CD4-positive, alpha-beta T cell treated with Interleukin-17A for 1 hour (primary cell): Measurements from ENCODE around the gene OGDH.
"Not testable (repeated sequence)": the region's sequence is repeated elsewhere in the genome, so short reads cannot be mapped to it uniquely, and the experiment has no call there.

ENCODE experiments used
- DNase-seq: peaks from one replicate; pipeline ENCODE4 v3.0.0-alpha.2; 2020

OGDH gene

GRCh38 chr7:44711528-44711927 is 105.1 kb downstream of the OGDH start:
- DNase-seq, result no peak

- peak; percentile 5 for DNase-seq
These were observed 105.6 kb downstream of the OGDH start for GRCh38 chr7:44712012-44712411.

GRCh38 chr7:44713141-44713540 is 106.7 kb downstream of the OGDH start:
- DNase-seq, result no peak

GRCh38 chr7:44713680-44714335 is 107.4 kb downstream of the OGDH start:
- no peak for DNase-seq

GRCh38 chr7:44716205-44716604 is 109.8 kb downstream of the OGDH start:
- no peak for DNase-seq

GRCh38 chr7:44720301-44720700 is 113.9 kb downstream of the OGDH start:
- DNase-seq, result no peak

GRCh38 chr7:44724276-44724675 is 117.8 kb downstream of the OGDH start:
- no peak for DNase-seq

GRCh38 chr7:44726250-44726649 is 119.8 kb downstream of the OGDH start:
- not testable (repeated sequence) for DNase-seq

GRCh38 chr7:44727158-44727936 is 120.9 kb downstream of the OGDH start:
- no peak for DNase-seq

- no peak for DNase-seq
These were observed 121.5 kb downstream of the OGDH start for GRCh38 chr7:44727937-44728262.

GRCh38 chr7:44729949-44730590 is 123.6 kb downstream of the OGDH start:
- no peak for DNase-seq

- not testable (repeated sequence) for DNase-seq
These were observed 126.5 kb downstream of the OGDH start for GRCh38 chr7:44732971-44733370.

- no peak for DNase-seq
These were observed 127.5 kb downstream of the OGDH start for GRCh38 chr7:44733708-44734481.

- DNase-seq, result peak; percentile 63
These were observed 129.2 kb downstream of the OGDH start for GRCh38 chr7:44735403-44736165.

- DNase-seq, result no peak
These were observed 130.5 kb downstream of the OGDH start for GRCh38 chr7:44736896-44737295.

GRCh38 chr7:44738051-44738723 is 131.8 kb downstream of the OGDH start:
- no peak for DNase-seq

GRCh38 chr7:44738876-44739665 is 132.6 kb downstream of the OGDH start:
- DNase-seq, result no peak

- no peak for DNase-seq
These were observed 133.6 kb downstream of the OGDH start for GRCh38 chr7:44740055-44740454.

- no peak for DNase-seq
These were observed 137.3 kb downstream of the OGDH start for GRCh38 chr7:44743750-44744149.

- DNase-seq, result peak; percentile 92
These were observed 141.9 kb downstream of the OGDH start, which contains the start of gene ZMIZ2 for GRCh38 chr7:44748045-44748947. Gene ZMIZ2 (plus strand): TSS chr7:44748847. CDS start chr7:44756250, 7,403 bp downstream.
